NT2/D1 (cell line): ENCODE results near the gene HGF.
"Not testable (repeated sequence)": the region's sequence is repeated elsewhere in the genome, so short reads cannot be mapped to it uniquely, and the experiment has no call there.

Experiments
- YY1 ChIP-seq: IDR thresholded peaks from 2 replicates; pipeline ENCODE4 v1.6.1; 2011; ENCODE audit not compliant: insufficient read length, insufficient read depth
- ZNF274 ChIP-seq: IDR thresholded peaks from 2 replicates; pipeline ENCODE4 v1.6.1; 2011; ENCODE audit warnings: mild to moderate bottlenecking, low read depth, low read length

DNA sequence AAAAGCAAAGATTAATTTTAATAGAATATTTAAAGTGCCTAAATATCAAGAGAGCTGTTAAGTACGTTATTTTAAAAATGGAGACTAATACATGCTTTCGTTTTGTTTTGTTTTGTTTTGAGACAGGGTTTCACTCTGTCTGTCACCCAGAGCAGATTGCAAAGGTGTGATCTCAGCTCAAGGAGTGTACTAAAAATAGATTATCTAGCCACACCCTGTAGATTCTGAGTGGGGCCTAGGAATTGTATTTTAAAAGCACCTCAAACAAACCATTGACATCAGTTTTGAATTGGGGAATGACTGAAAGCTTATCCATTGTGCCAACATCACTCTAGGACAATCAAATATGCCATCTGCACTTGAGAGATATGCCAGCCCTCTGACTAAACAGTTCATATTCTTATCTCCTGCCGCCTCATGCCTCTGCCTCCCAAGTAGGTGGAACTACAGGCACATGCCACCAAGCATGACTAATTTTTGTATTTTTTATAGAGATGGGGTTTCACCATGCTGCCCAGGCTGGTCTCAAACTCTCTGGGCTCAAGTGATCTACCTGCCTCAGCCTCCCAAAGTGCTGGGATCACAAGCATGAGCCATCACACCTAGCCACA, 43.1 kb upstream of the HGF start:
- TF ChIP-seq ZNF274, YY1: not testable (repeated sequence)
